HCEC 1CT (cell line): ENCODE results near the gene PSD4.
A peak's percentile ranks its signal among the peaks of the same experiment; 100 is the strongest.

ENCODE experiments used
- DNase-seq: peaks from one replicate; pipeline ENCODE4 v3.0.0-alpha.2; 2017

The PSD4 gene

GRCh38 chr2:113226462-113226861 is 52.7 kb downstream of the PSD4 start:
- DNase-seq, result no peak

GRCh38 chr2:113227290-113227689 is 53.5 kb downstream of the PSD4 start:
- DNase-seq, result no peak

- DNase-seq, result no peak
Observed at GRCh38 chr2:113227698-113228097, 53.9 kb downstream of the PSD4 start.

GRCh38 chr2:113228351-113228750 is 54.6 kb downstream of the PSD4 start:
- DNase-seq, result no peak

- DNase-seq, result no peak
Observed at GRCh38 chr2:113228991-113229716, 55.4 kb downstream of the PSD4 start.

GRCh38 chr2:113229795-113230194 is 56.0 kb downstream of the PSD4 start:
- no peak for DNase-seq

- no peak for DNase-seq
Observed at GRCh38 chr2:113230531-113230930, 56.8 kb downstream of the PSD4 start.

GRCh38 chr2:113231064-113231463 is 57.3 kb downstream of the PSD4 start:
- DNase-seq, result no peak

GRCh38 chr2:113232123-113232522 is 58.4 kb downstream of the PSD4 start:
- DNase-seq, result no peak

GRCh38 chr2:113232740-113233139 is 59.0 kb downstream of the PSD4 start:
- DNase-seq, result no peak

GRCh38 chr2:113233593-113234550 is 60.1 kb downstream of the PSD4 start:
- DNase-seq, result peak; percentile 34

- peak; percentile 44 for DNase-seq
Observed at GRCh38 chr2:113234721-113235346, 61.1 kb downstream of the PSD4 start.

GRCh38 chr2:113235347-113236226 is 61.8 kb downstream of the PSD4 start:
- DNase-seq, result peak; percentile 77

- DNase-seq, result no peak
Observed at GRCh38 chr2:113236367-113237159, 62.8 kb downstream of the PSD4 start.

- DNase-seq, result no peak
Observed at GRCh38 chr2:113237604-113238160, 63.9 kb downstream of the PSD4 start.

- no peak for DNase-seq
Observed at GRCh38 chr2:113238871-113239839, 65.4 kb downstream of the PSD4 start.

- DNase-seq, result peak; percentile 88
Observed at GRCh38 chr2:113240150-113240914, 66.6 kb downstream of the PSD4 start.

- peak; percentile 100 for DNase-seq
Observed at GRCh38 chr2:113240915-113241911, 67.4 kb downstream of the PSD4 start.
